HL-60/S4 (cell line): ENCODE results near the gene SIGLEC8.
"Not testable (repeated sequence)": the region's sequence is repeated elsewhere in the genome, so short reads cannot be mapped to it uniquely, and the experiment has no call there.

Experiments
- in situ Hi-C: fragments of 300-500 bp; cut with MboI; formaldehyde crosslinking; loops from 2 replicates; pipeline ENCODE4 v1.14.3; 2022; ENCODE audit warnings: low sequenced_read_pairs

Gene SIGLEC8

DNA sequence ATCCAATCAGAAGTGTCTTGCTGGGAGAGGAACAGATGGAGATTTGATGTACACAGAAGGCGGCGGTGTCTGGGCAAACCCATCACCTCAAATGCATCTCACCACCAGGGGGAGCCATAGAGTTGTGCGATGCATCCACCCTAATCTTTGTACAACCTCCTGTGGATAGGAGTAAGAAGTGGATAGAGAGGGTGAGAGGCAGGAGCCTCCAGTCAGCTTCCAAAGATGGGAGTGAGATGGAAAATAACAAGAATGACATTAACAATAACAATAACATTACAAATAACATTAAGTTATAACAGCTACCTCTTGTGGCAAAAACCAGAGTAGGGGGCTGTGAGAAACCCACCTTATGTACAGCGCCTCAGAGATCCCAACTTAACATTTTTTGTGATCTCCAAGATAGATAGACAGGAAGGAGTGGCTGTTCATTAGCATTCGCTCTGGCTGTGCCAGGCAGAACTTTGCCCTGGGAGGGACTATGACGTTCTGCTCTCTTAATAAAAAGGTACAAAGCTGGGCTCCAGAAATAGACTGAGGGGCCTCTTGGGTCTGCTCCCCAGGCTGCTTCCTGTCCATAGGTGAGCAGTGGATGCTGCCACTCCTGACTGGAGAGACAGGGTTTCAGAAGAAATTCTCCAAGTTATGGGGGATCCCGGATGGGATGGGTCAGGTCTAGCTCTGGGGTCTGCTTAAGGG, 14.9 kb upstream of the SIGLEC8 start:
- in situ Hi-C loops: loop anchor here (10.0 kb wide), 1 partner anchor 182 kb away; no protein-coding TSS in a partner anchor

DNA sequence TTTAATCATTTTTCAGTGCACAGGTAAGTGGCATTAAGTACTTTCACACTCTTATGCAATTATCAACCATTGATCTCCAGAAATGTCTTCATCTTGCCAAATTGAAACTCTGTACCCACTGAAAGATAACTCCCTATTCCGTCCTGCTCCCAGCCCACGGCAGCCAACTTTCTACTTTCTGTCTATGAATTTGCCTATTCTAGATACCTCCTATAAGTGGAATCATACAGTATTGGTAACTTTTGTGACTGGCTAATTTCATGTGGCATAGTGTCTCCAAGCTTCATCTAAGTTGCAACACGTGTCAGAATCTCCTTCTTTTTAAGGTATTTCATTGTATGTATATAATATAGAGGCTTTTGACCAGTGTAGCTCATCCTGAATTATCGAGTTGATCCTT, 14.4 kb upstream of the SIGLEC8 start:
- in situ Hi-C loops: loop anchor here (10.0 kb wide), 1 partner anchor 182 kb away; no protein-coding TSS in a partner anchor

DNA sequence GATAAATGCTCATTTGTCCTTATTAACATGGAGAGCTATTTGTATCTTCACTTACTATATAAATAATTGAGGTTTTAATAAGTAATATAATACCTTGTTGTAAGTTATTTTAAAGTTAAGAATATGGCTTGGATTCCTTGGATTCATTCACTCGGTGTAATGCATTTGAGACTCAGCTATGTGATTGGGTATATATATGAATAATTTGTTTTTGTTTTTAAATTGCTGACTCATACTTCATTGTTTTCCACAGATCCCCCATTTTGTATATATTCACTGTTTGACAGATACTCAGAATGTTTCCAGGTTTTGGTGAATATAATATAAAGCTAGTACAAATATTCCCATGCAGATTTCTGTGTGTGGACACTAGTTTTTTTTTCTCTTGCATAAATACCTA, 13.3 kb upstream of the SIGLEC8 start:
- in situ Hi-C loops: loop anchor here (10.0 kb wide), 1 partner anchor 183 kb away; no protein-coding TSS in a partner anchor

DNA sequence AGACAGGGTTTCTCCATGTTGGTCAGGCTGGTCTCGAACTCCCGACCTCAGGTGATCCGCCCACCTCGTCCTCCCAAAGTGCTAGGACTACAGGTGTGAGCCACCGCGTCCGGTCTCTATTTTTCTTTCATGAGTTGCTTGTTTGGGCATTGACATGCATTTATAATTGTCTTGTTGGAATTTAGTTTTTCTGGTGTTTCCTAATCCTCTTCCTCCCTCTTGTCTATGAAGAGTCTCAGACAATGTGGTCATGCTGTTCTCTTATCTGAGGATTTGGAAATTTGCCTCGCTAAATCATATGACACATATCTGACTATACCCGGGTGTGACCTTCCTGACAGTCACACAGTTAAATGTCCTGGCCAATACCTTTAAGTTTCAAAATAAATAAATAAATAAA, 12.7 kb upstream of the SIGLEC8 start:
- in situ Hi-C loops: loop anchor here (10.0 kb wide), 1 partner anchor 184 kb away; no protein-coding TSS in a partner anchor

DNA sequence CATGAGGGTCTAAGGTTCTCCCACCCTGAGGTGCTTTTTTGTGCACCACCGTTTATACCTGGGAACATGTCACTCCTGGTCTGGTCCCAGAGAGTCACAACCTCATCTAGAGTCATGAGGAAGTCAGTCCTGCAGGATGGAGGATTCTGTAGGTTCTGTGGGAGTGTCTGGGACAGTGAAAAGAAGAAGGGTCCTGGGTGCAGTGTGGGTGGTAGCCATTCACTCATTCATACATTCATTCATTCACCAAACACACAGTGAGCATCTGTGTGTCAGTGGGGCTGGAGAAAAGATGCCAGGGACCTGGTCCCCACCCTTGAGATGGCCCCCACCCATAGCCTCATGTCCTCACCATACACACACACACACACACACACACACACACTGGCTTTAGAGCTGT, 11.4 kb upstream of the SIGLEC8 start:
- in situ Hi-C loops: loop anchor here (10.0 kb wide), 1 partner anchor 185 kb away; no protein-coding TSS in a partner anchor

DNA sequence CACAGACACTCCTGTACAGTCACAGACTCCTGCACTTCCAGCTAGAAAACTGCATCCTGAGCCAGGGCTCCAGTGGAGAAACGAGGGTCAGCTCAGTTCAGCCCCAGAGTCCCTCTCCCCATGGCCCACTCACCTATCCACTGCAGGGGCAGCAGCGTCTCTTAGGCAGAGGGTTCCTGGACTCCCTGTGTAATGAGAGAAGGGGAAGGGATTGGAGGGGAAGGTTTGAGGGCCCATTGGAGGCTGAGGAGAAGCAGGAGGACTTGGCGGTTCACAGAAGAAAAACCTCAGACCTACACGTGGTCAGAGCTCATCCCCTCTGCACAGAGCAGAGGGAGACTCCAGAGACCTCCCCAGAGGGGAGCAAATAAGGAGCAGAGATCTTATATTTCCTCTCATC, 10.9 kb upstream of the SIGLEC8 start:
- in situ Hi-C loops: no loop called here

DNA sequence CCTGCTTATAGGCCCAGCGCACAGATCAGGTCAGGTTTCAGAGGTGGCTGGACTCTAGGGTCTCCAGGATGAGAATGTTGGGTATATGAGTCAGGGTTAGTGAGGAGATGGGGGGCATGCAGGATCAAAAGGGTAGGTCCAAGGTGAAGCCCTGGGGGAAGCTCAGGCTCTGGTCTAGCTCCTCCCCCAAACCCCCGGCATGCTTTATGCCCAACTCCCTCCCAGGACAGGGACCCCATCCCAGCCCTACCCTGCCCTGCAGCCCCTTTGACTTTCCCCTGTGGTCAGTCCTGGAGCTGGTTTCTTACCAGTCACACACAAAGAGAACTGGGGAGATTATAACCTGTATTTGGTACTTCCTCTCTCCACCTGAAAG, 10.3 kb upstream of the SIGLEC8 start:
- in situ Hi-C loops: no loop called here

DNA sequence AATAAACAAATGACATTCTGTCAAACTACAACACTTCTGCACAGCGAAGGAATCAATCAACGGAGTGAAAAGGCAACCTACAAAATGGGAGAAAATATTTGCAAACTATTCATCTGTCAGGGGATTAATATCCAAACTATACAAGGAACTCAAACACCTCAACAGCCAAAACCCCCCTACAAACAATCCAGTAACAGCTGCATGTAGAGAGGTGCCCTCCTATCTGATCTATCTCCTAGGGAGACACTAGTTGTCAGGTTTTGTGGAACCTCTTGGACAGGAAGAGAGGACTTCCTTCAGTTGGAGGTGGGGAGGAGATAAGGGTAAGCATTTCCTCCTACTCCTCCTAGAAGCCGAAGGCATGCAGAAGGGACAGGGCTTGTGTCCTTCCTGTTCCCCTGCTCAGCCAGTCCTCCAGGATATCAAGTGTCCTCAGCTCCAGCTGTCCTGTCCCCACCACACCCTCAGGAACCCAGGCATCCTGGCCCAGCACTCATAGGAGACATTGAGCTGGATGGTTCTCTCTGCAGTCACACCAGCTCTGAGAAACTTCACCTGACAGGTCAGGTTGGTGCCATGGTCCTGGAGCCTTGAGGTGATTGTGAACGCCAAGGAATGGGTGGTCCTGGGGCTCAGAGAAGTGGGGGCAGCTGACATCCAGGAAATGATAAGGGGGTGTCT, 9.8 kb upstream of the SIGLEC8 start:
- in situ Hi-C loops: no loop called here

DNA sequence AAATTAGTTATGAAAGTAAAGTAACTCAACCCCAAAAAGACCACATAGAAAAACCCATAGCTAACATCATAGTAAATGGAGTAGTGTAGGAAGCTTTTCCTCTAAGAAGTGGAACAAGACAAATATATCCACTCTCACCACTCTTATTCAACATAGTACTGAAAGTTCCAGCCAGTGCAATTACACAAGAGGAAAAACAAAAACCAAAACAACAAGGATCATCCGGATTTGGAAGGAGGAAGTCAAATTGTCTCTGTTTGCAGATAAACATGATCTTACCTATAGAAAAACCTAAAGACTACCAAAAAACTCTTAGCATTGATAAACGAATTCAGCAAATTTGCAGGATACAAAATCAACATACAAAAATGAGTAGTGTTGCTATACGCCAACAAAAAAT, 8.5 kb upstream of the SIGLEC8 start:
- in situ Hi-C loops: no loop called here

DNA sequence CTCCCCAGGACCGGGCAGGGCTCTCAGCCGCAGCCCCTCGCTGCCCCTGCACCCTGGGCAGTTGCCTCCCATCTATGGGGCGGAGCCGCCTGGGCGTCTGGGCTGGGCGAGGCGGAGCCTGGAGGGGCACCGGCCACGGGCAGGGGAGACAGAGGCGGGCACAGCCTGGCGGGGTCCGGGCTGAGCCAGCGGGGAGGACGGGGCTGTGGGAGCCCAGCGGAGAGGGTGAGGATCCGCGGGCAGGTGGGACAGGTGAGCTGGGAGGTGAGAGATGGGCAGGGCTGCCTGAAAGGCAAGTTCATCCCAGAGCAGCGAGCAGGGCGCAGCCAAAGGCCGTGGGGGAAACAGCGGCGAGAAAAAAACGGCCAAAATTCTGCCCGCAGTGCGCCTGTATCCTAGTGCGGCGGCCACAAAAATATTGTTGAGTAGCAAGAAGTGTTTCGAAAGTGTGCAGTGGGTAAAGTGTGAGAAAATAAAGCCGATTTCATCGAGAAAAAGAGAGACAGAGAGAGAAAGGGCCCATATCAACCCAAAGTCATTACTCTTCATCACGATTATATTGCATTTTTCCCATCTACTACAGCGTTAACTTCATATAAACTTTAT, 5.8 kb upstream of the SIGLEC8 start:
- in situ Hi-C loops: not testable (repeated sequence)

DNA sequence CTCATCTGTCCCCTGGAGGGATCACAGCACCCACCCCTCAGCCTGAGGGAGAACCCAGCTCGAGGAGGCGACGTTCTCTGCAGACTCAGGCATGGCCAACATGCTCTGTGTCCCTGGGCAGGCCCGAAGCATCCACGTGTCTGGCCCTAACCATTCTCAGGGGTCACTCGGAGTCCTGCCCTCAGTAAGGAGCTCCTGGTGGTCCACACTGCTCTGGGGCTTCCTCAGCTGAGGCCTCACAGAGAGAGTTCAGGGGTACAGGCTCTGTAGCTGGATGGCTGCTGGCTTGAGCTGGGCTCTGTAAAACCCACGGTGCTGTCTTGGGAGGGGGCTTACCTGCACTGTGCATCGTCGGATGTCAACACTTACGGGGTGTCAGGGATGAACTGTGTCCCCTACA, 4.4 kb upstream of the SIGLEC8 start:
- in situ Hi-C loops: no loop called here

DNA sequence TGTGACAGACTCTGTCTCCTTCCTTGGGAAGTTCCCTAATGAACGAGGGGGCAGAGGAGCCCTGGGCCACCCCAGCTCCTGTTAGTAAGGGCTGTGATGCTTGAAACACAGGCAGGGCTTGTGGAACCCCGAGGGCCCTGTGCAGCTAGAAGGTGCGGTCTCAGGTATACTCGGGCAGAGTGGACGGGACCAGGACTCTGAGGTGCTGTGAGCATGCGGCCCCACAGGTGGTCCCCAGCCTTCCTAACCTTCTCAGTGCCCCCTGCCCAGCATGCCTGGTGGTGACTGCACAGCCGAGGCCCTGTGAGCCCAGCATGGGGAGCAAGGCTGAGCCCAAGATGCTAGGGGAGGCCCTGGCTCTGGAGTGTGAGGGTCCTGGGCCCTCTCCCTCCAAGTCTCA, 4.0 kb upstream of the SIGLEC8 start:
- in situ Hi-C loops: no loop called here

DNA sequence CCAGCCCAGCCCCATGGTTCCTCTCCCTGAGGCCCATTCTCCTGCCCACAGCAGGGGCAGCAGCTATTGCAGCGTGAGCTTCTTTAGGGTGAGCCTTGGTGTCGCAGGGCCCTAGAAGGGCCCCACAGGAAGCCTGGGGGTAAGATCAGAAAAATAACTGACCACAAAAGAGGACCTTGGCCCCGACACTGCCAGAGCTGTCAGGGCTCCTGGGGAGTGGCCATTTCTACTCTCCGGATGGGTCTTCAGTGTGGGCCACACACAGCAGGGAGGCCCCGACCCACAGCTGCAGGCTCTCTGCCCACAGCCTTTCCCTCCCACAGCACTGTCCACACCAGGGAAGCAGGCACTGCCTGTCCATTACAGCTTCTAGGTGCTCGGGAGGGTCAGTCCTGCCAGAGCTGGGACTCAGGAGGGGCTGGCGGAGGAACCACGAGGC, 3.5 kb upstream of the SIGLEC8 start:
- in situ Hi-C loops: no loop called here

DNA sequence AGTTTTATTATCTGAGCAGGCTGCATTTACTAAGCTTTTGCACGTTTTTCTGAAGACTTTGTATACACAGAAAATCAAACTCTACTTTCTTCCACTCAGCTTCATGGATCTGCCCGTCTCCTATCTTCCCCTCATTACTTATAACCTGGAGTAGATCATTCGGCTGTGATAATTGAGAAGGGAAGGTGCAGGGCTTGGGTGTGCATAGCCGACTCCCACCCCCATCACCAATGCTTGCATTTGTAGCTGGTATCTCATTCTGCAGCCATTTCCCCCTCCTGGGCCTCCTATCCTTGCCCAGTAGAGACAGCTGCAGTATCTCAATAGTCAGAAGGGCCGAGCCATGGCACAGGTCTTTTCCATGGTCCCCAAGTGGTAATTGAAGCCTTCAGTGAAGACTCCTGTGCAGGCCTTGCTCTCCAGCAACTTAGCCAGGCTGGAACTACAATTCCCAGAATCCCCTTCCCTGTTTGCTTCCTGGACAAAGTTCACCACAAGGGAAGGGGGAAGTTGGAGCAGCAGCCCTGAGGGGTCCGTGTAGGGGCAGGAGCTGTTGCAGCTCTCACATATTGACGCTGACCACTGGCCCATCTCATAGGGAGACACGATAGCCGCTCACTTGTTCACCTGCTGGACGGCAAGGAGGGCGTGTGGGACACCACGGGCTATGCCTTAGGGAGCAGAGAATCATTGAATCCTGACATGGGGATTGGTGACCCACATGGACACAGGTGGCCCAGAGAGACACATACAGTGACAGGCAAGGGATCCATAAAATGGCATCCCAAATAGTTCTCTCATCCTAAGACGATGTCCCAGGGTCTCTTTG, 2.1 kb upstream of the SIGLEC8 start:
- in situ Hi-C loops: no loop called here

DNA sequence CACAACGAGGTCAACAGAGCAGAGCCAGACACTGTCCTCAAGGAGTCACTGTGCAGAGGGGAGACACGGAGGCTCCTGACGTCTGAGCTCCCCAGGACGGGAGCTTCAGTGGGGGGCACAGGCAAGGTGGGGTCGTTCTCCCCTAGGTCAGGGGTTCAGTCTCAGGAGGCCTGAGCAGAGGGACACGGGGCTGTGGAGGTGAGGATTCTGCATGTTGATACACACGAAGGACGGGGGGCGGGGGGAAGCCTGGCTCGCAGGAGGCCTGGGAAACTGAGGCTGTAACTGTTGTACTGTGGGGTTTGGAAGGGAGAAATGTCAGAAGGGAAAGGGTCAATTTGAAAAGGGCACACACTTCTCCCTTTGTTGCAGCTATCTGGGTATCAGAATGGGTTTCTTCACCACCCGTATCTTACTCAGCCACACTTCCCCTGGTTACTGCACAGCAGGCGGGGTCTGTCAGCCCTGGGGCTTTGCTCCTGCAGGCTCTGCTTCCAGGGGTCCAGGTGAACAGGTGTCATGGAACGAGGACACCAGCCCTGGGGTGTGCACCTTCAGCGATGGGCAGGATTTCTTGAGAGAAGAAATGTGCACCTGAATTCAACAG, 748 bp upstream of the SIGLEC8 start:
- in situ Hi-C loops: no loop called here

DNA sequence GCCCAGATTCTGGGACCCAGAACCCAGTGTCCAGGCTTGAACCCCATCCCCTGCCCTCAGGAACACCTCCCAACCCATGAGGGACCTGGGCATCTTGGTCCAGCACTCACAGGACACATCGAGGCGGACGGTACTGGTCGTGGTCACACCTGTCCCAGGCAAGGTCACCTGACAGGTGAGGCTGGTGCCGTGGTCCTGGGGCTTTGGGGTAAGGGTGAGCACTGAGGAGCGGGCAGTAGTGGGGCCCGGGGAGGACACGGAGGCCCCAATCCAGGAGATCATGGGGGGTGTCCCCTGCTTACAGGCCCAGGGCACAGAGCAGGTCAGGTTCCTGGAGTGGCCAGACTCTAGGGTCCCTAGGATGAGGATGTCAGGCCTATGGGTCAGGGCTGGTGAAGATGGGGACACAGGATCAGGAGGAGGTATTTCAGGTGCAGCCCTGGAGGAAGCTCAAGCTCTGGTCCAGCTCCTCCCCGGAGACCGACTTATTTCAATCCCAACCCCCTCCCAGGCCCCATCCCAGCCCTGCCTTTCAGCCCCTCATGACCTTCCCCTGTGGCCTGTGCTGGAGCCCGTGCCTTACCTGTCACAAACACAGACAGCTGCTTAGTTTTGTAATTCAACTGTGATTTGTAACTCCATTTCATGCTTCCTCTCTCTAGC, 772 bp downstream of the SIGLEC8 start:
- in situ Hi-C loops: no loop called here

DNA sequence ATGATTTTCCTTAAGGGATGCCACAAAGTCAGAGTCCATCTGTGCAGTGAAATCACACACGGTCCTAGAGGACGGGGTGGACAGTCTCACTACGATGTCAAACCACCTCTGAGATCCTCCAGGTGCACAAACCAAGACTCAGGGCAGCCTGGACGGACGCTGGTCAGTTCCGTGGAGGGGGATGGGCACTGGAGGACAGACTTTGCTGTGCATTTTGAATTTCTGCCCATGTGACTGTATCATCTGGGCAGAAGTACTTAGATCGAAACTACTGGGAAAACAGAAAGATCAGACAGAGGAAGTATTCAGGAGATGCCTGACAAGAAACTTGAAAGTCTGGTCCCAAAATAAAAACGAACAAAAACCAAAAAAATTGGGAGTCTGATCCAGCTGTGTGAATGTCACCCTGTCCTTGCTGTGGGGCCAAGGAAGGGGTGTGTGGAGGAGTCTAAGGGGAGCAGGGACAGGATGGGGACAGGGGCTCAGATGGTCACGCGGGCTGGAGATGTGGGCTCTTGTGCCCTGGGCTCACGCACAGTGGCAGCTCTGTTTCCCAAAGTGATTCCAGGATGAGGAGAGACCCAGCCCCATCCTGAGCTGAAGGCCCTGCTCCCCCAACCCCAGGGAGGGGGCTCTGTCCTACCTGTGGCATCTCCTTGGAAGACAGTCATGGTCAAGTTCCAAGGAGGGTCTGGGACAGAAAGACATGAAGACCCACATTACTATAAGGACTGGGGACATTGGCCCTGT, 1.5 kb downstream of the SIGLEC8 start:
- in situ Hi-C loops: no loop called here

DNA sequence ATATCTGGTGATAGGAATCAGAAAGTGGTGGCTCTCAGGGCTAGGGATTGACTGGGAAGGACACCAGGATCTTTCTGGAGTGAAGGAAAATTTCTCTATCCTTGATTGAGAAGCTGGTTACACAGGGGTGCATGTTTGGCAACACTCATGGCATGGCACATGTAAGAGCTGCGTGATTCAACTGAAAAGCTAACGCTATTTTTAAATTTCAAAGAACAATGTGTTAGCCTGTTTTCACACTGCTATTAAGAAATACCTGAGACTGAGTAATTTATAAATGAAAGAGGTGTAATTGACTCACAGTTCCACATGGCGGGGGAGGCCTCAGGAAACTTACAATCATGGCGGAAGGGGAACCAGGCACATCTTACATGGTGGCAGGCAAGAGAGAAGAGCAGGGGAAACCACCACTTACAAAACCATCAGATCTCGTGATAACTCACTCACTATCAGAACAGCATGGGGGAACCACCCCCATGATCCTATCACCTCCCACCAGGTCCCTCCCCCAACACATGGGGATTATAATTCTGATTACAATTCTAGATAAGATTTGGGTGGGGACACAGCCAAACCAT, 7.4 kb downstream of the SIGLEC8 start:
- in situ Hi-C loops: no loop called here

DNA sequence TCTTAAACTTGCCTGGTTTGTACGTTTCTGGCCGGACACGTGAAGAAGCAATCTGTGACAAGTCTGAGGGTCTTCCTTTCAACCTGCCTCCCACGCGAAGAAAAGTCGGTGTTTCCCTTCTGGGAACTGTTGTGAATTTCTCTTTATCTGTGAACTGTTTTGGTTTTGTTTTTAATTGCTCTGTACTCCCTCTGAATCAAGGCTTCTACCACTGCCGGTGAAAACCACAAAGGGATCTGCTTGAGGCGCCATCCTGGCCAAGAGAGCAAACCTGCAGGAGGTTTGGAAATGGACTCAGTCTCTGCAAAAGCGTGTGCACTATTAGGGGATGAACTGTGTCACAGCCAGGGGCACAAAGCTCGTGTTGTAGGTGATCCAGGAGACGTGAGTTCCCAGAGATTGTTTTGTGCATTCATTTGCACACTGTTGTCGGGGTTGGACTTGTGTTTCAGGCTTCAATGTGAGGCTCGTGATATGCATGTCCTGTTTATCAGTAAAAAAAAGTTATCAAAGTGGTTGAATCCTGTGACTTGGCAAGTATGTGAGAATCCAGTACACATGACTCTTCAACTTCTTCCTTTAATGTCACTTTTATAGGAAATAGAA, 9.7 kb downstream of the SIGLEC8 start:
- in situ Hi-C loops: no loop called here
